Measurements from ENCODE around the gene CIC.

The CIC gene

DNA sequence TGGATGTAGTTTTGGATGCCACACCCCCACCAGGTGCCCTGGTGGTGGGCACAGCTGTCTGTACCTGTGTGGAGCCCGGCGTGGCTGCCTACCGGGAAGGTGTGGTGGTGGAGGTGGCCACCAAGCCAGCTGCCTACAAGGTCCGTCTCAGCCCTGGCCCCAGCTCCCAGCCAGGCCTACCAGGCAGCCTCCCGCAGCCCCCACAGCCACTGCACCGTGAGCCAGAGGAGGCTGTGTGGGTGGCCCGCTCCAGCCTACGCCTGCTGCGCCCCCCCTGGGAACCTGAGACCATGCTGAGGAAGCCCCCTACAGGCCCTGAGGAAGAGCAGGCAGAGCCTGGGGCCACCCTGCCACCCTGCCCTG is 3.5 kb downstream of the CIC start:
- DNase-seq (ENCODE audit: insufficient read length, low spot score) (no peak), FAIRE-seq (no peak)
- TF ChIP-seq, protein P1, sequence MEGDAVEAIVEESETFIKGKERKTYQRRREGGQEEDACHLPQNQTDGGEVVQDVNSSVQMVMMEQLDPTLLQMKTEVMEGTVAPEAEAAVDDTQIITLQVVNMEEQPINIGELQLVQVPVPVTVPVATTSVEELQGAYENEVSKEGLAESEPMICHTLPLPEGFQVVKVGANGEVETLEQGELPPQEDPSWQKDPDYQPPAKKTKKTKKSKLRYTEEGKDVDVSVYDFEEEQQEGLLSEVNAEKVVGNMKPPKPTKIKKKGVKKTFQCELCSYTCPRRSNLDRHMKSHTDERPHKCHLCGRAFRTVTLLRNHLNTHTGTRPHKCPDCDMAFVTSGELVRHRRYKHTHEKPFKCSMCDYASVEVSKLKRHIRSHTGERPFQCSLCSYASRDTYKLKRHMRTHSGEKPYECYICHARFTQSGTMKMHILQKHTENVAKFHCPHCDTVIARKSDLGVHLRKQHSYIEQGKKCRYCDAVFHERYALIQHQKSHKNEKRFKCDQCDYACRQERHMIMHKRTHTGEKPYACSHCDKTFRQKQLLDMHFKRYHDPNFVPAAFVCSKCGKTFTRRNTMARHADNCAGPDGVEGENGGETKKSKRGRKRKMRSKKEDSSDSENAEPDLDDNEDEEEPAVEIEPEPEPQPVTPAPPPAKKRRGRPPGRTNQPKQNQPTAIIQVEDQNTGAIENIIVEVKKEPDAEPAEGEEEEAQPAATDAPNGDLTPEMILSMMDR (IDR thresholded peaks at IDR 0.05; ENCODE audit: insufficient read depth, missing control alignments): no peak

- FAIRE-seq (no peak), DNase-seq (ENCODE audit: insufficient read length, low spot score) (no peak)
- TF ChIP-seq, protein P1 (IDR thresholded peaks at IDR 0.05; ENCODE audit: insufficient read depth, missing control alignments): no peak
Observed at GRCh38 chr19:42272989-42273406, 3.9 kb downstream of the CIC start.

- FAIRE-seq: no peak
Observed at GRCh38 chr19:42273407-42274064, 4.5 kb downstream of the CIC start.

DNA sequence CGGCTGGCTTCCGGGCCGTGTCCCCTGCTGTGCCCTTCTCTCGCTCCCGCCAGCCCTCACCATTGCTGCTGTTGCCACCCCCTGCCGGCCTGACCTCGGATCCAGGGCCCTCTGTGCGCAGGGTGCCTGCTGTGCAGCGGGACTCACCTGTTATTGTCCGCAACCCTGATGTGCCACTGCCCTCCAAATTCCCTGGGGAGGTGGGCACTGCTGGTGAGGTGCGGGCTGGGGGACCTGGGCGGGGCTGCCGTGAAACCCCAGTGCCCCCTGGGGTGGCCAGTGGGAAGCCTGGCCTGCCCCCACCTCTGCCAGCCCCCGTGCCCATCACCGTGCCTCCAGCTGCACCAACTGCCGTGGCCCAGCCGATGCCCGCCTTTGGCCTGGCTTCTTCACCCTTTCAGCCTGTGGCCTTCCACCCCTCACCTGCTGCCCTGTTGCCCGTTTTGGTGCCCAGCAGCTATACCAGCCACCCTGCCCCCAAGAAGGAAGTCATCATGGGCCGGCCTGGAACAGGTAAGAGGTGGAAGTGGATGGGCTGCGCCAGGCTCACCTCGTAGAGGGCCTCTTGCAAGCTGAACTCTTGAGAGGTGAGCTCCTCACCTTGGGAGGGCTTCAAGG is 5.1 kb downstream of the CIC start:
- DNase-seq (ENCODE audit: insufficient read length, low spot score) (no peak), FAIRE-seq (no peak)
- TF ChIP-seq, protein P1 (IDR thresholded peaks at IDR 0.05; ENCODE audit: insufficient read depth, missing control alignments): no peak

More at GRCh38 chr19:42273407-42274064, 4.5 kb downstream of the CIC start:
- TF ChIP-seq, protein P1 (IDR thresholded peaks at IDR 0.05; ENCODE audit: insufficient read depth, missing control alignments): no peak
- no peak for DNase-seq (ENCODE audit: insufficient read length, low spot score)

DNA sequence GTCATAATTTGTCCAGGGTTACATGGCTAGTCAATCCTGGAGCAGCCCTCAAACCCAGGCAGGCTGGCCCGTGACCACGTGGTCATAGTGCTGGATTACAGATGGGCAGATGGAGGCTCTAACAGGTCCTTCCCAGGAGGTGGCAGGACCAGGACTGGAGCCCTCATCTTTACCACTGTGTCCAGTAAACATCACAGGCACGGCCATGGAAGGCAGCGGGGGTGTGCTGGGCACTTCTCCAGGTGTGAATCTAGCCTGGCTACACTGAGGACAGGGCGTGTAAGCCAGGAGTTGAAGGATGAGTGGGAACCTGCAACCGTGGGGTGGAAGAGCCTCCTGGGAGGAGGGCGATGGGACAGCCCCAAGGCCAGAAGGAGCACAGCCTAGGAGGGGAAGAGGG is 6.1 kb downstream of the CIC start:
- no peak for FAIRE-seq
- DNase-seq (ENCODE audit: insufficient read length, low spot score): no peak
- TF ChIP-seq, protein P1 (IDR thresholded peaks at IDR 0.05; ENCODE audit: insufficient read depth, missing control alignments): no peak

GRCh38 chr19:42275517-42275916 is 6.5 kb downstream of the CIC start:
- FAIRE-seq (no peak), DNase-seq (ENCODE audit: insufficient read length, low spot score) (no peak)
- TF ChIP-seq, protein P1 (IDR thresholded peaks at IDR 0.05; ENCODE audit: insufficient read depth, missing control alignments): no peak

- no peak for DNase-seq (ENCODE audit: insufficient read length, low spot score)
- no peak for FAIRE-seq
- TF ChIP-seq, protein P1 (IDR thresholded peaks at IDR 0.05; ENCODE audit: insufficient read depth, missing control alignments): no peak
Observed at GRCh38 chr19:42276284-42276683, 7.2 kb downstream of the CIC start.

All from D721Med (cell line).